ENCODE data around the gene AIFM3.
A peak's percentile ranks its signal among the peaks of the same experiment; 100 is the strongest.
"Not testable (repeated sequence)": the region's sequence is repeated elsewhere in the genome, so short reads cannot be mapped to it uniquely, and the experiment has no call there.

AIFM3 gene

DNA sequence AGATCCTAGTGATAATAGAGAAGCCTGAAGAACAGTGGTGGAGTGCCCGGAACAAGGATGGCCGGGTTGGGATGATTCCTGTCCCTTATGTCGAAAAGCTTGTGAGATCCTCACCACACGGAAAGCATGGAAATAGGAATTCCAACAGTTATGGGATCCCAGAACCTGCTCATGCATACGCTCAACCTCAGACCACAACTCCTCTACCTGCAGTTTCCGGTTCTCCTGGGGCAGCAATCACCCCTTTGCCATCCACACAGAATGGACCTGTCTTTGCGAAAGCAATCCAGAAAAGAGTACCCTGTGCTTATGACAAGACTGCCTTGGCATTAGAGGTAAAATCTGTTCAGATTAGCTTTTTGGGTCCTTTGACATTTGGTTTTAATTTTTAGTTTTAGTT lies 33.1 kb upstream of the AIFM3 start:
- no peak for DNase-seq
- H3K27ac Mint-ChIP-seq, result no peak overlapping the region
- peaks cover 82% of the 10 kb centered on the region for H3K36me3 Mint-ChIP-seq (ENCODE audit: low read depth)

DNA sequence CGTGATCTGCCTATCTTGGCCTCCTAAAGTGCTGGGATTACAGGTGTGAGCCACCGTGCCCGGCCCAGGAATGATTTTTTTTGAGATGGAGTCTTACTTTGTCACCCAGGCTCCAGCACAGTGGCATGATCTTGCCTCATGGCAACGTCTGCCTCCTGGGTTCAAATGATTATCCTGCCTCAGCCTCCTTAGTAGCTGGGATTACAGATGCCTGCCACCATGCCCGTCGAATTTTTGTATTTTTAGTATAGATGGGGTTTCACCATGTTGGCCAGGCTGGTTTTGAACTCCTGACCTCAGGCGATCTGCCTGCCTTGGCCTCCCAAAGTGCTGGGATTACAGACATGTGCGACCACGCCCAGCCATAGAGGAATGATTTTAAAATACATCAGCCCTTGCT lies 32.0 kb upstream of the AIFM3 start:
- peaks cover 23% of the 10 kb centered on the region for H3K4me1 Mint-ChIP-seq
- H3K4me3 Mint-ChIP-seq; DNase-seq; H3K9me3 Mint-ChIP-seq; H3K27ac Mint-ChIP-seq; H3K27me3 Mint-ChIP-seq (ENCODE audit: low read depth, poor library complexity): not testable (repeated sequence)
- peaks cover 79% of the 10 kb centered on the region for H3K36me3 Mint-ChIP-seq (ENCODE audit: low read depth)

More for the DNA sequence above, 33.1 kb upstream of the AIFM3 start:
- Mint-ChIP-seq H3K27me3 (ENCODE audit: low read depth, poor library complexity) (peaks cover 3% of the 10 kb centered on the region), H3K4me1 (peaks cover 18% of the 10 kb centered on the region), H3K4me3 (no peak overlapping the region), H3K9me3 (peaks cover 9% of the 10 kb centered on the region)
- TF ChIP-seq, protein P1, sequence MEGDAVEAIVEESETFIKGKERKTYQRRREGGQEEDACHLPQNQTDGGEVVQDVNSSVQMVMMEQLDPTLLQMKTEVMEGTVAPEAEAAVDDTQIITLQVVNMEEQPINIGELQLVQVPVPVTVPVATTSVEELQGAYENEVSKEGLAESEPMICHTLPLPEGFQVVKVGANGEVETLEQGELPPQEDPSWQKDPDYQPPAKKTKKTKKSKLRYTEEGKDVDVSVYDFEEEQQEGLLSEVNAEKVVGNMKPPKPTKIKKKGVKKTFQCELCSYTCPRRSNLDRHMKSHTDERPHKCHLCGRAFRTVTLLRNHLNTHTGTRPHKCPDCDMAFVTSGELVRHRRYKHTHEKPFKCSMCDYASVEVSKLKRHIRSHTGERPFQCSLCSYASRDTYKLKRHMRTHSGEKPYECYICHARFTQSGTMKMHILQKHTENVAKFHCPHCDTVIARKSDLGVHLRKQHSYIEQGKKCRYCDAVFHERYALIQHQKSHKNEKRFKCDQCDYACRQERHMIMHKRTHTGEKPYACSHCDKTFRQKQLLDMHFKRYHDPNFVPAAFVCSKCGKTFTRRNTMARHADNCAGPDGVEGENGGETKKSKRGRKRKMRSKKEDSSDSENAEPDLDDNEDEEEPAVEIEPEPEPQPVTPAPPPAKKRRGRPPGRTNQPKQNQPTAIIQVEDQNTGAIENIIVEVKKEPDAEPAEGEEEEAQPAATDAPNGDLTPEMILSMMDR (IDR thresholded peaks at IDR 0.05), result no peak

DNA sequence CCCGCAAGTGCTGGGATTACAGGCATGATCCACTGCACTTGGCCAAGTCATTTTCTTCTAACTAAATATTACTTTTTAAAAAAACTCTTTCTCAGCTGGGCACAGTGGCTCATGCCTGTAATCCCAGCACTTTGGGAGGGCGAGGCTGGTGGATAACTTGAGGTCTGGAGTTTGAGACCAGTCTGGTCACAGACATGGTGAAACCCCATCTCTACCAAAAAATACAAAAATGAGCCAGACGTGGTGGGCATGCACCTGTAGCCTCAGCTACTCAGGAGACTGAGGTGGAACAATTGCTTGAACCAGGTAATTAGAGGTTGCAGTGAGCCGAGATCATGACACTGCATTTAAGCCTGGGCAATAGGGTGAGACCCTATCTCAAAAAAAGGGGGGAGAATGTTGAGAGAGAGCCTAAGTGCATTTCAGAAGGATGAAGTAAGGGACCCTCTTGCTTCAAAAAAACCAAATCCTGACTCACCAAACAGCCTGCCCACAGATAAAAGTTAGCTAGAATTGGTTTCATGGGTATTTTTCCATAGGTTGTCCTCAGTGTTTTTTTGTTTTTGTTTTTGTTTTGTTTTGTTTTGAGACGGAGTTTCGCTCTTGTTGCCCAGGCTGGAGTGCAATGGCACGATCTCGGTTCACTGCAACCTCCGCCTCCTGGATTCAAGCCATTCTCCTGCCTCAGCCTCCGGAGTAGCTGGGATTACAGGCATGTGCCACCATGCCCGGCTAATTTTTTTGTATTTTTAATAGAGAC lies 31.1 kb upstream of the AIFM3 start:
- H3K9me3 Mint-ChIP-seq; DNase-seq; H3K27me3 Mint-ChIP-seq (ENCODE audit: low read depth, poor library complexity); H3K4me3 Mint-ChIP-seq: not testable (repeated sequence)
- peak overlapping the region; percentile 32 for H3K27ac Mint-ChIP-seq
- H3K4me1 Mint-ChIP-seq, result peaks cover 29% of the 10 kb centered on the region
- peaks cover 75% of the 10 kb centered on the region for H3K36me3 Mint-ChIP-seq (ENCODE audit: low read depth)

DNA sequence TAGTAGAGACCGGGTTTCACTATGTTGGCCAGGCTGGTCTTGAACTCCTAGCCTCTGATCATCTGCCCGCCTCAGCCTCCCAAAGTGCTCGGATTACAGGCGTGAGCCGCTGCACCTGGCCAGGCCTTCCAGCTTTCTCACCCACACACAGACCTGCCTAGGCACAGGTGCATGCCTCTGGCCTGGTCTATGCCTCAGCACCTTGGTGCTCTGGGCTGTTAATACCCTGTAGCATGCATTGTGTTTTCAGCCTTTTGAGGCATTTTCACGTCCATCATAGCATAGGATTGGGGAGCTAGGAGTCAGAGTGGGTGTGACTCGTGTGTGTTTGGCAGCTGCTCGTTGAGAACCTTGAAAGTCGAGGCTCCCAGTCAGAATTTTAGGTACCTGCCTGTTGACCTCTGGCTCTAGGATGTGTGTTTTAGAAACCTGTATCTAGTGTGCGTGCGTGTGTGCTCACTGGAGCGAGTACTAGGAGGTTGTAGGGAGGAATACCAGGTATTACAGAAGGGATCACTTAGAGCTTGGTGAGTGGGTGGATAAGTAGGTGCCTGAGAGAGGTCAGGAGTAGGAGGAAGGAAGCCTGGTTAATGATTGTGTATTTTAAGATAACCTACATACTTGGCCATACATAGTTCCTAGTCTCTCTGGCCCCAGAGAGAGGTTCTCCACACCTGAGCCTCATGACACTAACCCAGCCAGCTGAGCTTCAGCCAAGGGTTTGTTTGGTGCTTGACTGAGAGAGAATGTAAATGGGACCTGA lies 29.8 kb upstream of the AIFM3 start:
- no peak for DNase-seq
- TF ChIP-seq, protein P1 (IDR thresholded peaks at IDR 0.05), result no peak
- Mint-ChIP-seq H3K4me1 (peaks cover 29% of the 10 kb centered on the region), H3K4me3 (peak overlapping the region; percentile 25), H3K27ac (peak overlapping the region; percentile 94), H3K36me3 (ENCODE audit: low read depth) (peaks cover 76% of the 10 kb centered on the region), H3K27me3 (ENCODE audit: low read depth, poor library complexity) (no peaks in the 10 kb centered on the region), H3K9me3 (no peaks in the 10 kb centered on the region)

DNA sequence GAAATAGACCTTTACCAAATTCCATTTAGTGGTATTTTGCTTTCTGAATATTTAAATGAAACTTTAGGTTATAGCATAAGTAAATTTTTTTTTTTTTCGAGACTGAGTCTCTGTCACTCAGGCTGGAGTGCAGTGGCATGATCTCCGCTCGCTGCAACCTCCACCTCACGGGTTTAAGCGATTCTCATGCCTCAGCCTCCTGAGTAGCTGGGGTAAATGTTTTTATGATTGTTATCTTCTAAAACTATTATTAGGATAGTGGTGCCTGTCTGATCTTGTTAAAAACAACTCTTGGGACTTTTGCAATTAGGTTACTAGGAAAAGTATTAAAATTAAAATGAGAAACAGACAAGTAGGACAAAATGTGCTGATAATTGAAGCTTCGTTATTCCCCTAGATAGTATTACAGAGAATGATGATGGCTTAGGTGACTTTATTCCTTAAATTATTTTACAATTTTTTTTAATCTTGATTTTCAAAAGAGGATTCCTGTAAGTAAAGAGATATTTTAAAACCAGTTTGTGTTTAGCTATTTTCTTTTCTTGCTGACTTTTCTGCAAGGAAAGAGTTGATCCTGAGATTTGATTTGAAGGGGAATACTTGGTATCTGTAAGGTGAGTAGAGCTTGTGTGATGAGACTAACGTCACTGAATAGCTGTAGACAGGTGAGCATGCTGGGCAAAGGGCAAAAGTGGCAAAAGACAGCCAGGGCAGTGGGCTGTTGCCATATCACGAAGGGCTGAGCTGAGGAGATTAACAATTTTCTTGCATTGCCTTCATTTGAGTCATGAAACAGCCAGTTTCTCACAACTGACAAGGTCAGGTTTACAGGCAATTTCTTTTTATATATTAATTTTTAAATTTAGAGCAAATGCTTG lies 29.0 kb upstream of the AIFM3 start:
- peaks cover 29% of the 10 kb centered on the region for H3K4me1 Mint-ChIP-seq
- peak overlapping the region; percentile 94 for H3K27ac Mint-ChIP-seq
- no peak overlapping the region for H3K4me3 Mint-ChIP-seq
- H3K36me3 Mint-ChIP-seq (ENCODE audit: low read depth), result peaks cover 80% of the 10 kb centered on the region
- no peaks in the 10 kb centered on the region for H3K27me3 Mint-ChIP-seq (ENCODE audit: low read depth, poor library complexity)
- TF ChIP-seq, protein P1 (IDR thresholded peaks at IDR 0.05), result no peak
- H3K9me3 Mint-ChIP-seq, result no peaks in the 10 kb centered on the region
- no peak for DNase-seq

DNA sequence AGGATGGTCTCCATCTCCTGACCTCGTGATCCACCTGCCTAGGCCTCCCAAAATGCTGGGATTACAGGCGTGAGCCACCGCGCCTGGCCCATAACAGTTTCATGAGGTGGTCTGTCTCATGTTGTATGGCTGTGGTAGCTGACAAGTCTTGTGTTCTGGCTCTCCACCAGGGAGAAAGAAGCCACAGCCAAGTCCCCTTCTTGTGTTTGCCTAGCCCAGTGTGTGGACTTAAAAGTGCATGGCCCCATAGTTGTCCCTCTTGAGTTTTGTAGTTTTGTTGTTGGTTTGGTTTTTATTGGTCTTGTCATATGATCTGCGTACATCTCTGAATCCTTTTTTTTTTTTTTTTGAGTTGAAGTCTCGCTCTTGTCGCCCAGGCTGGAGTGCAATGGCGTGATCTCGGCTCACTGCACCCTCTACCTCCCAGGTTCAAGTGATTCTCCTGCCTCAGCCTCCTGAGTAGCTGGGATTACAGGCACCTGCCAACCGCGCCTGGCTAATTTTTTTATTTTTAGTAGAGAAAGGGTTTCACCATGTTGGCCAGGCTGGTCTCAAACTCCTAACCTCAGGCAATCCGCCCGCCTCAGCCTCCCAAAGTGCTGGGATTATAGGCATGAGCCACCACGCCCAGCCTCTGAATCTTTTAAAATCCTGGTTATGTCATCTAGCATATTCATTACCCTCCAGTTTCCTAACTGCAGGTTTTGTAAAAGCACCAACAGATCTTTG lies 27.4 kb upstream of the AIFM3 start:
- not testable (repeated sequence) for H3K9me3 Mint-ChIP-seq; DNase-seq; H3K4me3 Mint-ChIP-seq; H3K27me3 Mint-ChIP-seq (ENCODE audit: low read depth, poor library complexity)
- peaks cover 29% of the 10 kb centered on the region for H3K4me1 Mint-ChIP-seq
- peaks cover 75% of the 10 kb centered on the region for H3K36me3 Mint-ChIP-seq (ENCODE audit: low read depth)
- H3K27ac Mint-ChIP-seq, result peak overlapping the region; percentile 32
